HG02571 (cell line): ENCODE results near the gene CXCL13.
A peak's percentile ranks its signal among the peaks of the same experiment; 100 is the strongest.
"Not testable (repeated sequence)": the region's sequence is repeated elsewhere in the genome, so short reads cannot be mapped to it uniquely, and the experiment has no call there.

Experiments used
- ATAC-seq: cut with Tn5 transposase; IDR thresholded peaks from one replicate; pipeline ENCODE4 v1.9.1; 2021; ENCODE audit warnings: mild to moderate bottlenecking, moderate library complexity; ENCODE audit not compliant: unreplicated experiment

Gene CXCL13, protein sequence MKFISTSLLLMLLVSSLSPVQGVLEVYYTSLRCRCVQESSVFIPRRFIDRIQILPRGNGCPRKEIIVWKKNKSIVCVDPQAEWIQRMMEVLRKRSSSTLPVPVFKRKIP

DNA sequence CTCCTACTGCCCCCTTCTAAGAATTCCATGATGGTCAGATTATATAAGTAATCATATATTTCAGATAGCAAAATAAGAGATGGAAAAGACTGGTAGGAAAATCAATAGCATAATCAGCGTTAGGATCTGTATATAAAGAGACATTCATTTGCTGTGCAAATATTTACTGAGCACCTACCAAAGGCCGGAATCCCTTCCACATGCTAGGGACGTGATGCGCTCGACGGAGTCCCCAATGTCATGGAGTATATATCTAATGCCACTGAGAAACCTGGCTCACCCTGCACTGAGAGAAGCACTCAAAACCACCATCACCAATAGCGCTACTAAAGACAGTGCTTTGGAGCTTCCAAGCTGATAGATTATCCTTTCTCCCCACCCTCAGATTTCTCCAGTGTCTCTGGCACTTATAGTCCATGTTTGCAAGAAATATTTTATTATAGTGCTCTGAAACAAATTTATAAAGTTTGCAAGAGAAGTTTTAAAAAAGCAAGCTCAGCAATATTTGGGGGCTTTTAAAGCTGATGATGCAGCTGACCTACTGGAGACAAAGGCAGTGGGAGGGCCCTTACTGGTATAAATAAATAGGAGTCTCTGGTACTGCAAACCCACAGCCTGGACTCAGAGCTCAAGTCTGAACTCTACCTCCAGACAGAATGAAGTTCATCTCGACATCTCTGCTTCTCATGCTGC lies at the start of gene CXCL13:
TSS of gene CXCL13 (plus strand) at position 611 of the 693 bp plus-strand sequence. CDS start at position 657, 46 bp downstream.
- no peak for ATAC-seq

DNA sequence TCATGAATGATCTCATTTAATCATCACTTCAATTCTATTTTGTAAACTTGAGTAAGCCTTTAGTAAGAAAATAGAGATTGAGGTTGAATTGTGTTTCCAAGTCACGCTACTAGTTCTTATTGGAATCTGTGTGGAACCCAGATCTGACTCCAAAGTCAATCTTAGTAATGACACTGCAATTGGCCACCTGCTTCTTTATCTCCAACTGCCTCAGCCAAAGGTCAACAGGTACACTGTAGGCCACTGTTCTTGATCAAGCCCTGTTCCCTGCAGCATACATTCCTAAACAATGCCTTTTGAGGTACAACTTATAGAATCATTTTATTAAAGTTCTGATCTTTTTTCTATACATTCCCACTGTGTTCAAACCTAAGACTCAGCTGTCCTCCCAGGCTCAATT lies 45.5 kb upstream of the CXCL13 start:
- no peak for ATAC-seq

DNA sequence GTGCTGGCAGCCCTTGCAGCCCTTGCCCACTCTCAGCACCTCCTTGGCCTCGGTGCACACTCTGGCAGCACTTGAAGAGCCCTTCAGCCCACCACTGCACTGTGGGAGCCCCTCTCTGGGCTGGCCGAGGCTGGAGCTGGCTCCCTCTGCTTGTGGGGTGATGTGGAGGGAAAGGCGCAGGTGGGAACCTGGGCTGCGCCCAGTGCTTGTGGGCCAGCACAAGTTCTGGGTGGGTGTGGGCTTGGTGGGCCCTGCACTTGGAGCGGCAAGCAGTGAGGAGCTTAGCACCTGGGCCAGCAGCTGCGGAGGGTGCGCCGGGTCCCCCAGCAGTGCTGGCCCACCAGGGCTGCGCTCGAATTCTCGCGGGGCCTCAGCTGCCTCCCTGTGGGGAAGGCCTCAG lies 43.9 kb upstream of the CXCL13 start:
- ATAC-seq, result not testable (repeated sequence)

DNA sequence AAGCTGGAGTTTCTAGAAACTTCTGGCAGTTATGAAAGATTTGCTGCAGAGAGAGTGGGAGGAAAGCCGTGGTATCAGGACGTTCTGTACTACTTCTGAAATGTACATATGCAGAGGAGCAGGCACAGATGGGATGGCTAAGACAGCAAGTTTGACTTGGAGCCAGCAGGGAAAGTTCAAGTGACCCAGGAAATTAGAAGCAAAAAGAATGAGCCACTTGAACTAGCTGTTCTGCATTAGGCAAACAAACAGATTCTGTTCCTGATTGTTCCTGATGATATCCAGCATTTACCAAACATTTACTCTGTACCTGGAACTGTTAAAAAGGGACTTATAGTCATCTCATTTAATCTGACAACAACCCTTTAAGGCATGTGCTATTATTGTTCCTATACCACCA lies 41.4 kb upstream of the CXCL13 start:
- ATAC-seq, result no peak

DNA sequence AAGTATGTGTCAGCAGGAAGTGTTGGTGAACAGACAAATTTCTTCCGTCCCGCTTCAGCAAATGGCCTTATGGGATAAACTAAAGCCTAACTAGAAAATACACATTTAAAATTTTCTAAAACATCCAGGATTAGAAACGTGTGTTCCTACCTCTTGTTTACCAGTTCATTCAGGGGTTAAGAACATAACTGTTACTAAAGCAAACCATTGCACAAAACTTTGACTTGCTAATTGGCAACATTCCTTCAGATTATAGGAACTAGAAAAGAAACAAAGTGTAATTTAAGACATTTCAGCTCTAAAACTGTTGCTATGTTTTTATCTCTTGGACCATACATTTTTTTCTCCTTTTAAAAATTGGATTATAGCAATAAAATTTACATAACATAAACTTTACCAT lies 39.5 kb upstream of the CXCL13 start:
- no peak for ATAC-seq

DNA sequence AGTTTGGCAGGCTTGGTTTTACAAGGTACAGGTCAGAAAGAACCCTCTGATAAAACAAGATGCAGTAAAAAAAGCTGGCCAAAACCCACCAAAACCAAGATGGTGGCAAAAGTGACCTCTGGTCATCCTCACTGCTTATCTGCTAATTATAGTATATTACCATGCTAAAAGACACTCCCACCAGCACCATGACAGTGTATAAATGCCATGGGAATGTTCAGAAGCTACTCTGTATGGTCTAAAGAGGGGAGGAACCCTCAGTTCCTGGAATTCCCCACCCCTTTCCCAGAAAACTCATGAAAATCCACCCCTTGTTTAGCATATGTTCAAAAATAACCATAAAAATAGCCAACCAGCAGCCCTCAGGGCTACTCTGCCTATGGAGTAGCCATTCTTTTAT lies 38.1 kb upstream of the CXCL13 start:
- ATAC-seq, result no peak

DNA sequence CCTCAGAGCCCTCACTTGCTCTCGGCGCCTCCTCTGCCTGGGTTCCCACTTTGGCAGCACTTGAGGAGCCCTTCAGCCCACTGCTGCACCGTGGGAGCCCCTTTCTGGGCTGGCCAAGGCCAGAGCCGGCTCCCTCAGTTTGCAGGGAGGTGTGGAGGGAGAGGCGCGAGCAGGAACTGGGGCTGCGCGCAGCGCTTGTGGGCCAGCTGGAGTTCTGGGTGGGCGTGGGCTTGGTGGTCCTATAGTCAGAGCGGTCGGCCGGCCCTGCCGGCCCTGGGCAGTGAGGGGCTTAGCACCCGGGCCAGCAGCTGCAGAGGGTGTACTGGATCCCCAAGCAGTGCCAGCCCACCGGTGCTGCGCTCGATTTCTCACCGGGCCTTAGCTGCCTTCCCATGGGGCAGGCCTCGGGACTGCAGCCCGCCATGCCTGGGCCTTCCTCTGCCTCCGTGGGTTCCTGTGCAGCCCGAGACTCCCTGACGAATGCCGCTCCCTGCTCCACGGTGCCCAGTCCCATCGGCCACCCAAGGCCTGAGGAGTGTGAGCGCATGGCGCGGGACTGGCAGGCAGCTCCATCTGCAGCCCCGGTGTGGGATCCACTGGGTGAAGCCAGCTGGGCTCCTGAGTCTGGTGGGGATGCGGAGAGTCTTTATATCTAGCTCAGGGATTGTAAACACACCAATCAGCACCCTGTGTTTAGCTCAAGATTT lies 35.0 kb upstream of the CXCL13 start:
- ATAC-seq, result not testable (repeated sequence)

DNA sequence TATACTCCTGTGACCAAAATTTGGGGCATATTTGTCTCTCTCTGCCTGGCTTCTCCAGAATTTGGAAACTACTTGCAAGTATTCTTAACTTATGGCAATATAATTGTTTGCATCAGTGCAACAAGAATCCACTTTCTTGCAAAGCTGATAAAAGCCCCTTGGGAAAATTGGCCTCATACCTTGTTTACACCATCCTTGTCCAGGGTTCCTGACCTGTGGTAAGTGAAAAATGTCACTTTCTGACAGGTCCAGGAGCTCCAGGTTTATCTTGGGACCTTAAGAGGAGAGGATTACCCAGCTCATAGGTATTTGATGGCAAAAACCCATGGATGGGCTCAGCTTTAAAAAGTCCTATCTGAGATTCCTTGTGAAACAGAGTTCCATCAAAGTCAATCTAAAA lies 29.3 kb upstream of the CXCL13 start:
- no peak for ATAC-seq

DNA sequence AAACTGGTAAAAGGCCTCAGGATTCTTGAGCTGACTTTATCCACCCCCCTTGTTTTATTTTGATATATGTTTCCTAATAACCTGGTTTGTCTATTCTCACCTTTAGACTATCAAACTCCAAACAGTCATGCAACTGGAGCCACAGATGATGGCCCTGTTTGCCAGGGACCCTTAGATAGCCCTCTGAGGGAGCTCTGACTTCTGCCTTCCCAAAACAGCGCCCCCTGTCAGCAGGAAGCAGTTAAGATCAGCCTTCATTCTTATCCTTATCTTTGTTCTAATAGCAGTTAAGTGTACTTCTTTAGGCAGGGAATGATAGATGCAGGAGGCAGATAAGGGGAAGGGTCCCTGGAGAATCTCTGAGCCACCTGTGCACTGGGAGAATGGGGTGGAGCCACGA lies 27.5 kb upstream of the CXCL13 start:
- no peak for ATAC-seq

DNA sequence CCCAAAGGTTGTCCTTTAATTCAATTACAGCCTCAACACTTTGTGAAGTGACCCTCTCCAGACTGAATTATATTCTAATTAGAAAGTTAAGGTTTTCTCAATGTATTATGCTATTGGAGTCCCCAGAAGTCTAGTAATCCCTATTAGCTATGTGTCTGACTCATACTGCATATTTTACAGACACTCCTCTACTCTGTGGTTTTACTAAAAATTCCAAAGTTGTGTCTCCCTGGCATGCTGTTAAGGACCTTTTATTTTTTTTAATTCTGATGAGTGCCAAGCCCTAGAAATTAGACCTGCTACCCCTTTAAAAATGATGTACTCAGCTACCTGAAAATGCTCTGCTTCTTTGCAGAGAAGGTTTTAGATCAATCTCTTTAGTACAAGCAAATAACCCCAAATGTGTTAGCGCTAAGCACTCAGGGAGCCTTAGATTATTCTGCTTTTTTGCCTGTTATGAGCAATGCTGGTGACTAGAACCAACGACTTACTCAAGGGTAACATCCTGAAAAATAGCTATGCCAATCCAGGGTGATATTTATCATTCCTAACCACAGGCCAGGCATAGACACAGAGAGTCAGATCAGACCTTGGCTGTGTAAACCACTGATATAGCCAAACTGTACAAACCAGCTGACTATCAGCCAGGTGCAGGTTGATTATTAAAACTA lies 26.1 kb upstream of the CXCL13 start:
- ATAC-seq, result no peak

DNA sequence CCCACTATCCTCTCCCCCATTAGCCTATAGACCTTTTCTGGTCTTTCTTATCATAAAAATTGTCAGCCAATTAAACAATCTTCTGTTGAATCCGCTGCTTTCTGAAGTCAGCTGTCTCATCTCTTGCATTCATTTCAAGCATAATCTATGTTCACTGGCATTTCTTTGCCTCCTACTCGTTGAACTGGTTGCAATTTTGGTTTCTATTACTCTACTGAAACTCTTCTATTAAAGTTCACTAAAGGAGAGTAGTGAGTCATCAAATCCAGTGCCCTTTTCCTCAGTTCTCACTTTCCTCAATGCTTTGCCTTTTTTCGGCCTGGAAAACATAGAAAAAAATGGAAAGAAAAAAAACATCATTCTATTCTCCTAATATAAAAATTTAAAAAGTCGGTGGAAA lies 23.9 kb upstream of the CXCL13 start:
- ATAC-seq, result peak; percentile 79

DNA sequence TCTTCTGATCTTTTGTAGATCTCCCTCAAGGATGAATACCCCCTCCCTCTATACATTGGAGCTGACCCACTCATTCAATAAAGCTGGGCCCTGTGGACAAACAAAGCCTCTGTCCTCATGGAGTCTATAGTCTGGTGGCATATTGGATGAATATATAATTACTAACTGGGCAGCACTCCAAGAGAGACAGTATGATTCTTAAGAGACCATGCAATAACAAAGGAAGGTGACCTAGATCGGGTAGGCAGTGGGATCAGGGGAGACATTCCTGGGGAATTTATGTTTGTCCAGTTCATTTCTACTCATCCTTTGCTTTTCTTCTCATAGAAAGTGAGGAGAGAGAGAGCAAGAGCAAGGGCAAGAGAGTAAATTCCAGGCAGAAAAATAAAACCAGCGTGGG lies 23.5 kb upstream of the CXCL13 start:
- ATAC-seq, result no peak

DNA sequence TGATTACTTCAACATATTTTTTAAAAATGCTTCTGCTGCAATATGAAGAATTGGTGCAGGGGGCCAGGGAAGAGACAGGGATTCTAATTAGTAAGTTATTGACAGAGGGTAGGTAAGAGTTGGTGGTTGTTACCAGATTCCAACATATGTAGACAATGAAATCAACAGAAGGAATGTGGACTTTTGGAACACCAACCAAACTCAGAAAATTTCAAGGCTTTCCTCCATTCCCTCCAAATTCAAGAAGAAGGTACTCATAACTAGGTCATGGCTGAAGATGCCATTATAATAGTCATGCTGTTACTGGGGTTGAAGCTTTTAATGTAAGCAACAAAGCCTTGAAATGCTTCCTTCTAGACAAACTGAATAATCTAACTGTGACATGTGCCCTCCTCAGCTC lies 22.9 kb upstream of the CXCL13 start:
- ATAC-seq, result no peak

DNA sequence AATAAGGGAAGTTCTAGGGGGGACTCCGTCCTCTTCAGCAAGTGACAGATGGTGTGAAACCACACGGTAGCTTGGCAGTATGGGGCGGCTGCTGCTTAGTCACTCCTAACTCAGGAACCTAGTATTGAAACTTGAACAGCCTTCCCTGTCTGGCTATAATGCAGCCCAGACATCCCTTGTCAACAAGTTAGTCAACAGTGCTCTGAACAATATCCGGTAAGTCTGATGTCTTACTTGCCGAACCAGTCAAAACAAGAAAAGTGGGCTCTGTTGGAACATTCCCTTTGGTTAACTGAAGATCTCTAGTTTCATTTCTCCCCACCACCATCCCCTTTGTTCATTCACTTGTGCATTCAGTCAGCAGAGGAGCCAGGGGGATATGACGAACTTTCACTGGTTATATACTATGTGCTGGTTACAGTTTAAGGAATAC lies 18.7 kb upstream of the CXCL13 start:
- ATAC-seq, result peak; percentile 97

DNA sequence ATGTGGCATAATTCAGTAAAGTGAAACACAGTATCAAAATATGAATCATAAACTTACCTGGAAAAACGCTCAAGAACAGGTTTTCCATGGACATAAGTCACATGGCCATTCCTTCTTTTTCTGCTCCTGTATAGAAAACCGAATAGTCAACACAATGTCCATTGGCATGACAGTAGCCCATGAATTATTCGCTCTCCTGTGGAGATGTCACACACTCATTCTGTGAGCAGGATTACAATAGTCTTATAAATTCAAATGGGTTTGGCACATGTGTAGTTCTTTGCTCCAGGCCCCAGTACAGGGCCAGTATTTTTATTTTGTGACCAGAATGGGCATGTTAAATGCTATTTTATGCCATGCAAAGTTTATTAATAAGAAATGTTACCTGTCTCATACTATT lies 15.1 kb upstream of the CXCL13 start:
- ATAC-seq, result no peak

DNA sequence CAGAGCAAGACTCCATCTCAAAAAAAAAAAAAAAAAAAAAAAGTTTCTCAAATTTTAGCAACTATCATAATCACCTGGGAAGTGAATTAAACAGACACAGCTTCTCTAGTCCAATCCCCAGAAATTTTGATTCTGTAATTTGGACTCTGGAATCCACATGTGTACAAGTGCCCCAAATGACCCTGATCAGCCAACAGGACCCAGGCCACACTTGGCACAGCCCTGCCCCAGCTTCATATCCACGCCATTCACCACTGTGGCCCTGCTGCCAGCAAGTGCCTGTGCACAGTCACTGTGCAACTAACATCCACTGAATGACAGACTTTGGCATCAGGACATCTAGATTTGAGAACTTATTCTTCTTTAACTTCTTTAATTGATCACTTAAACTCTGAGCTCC lies 14.1 kb upstream of the CXCL13 start:
- no peak for ATAC-seq

DNA sequence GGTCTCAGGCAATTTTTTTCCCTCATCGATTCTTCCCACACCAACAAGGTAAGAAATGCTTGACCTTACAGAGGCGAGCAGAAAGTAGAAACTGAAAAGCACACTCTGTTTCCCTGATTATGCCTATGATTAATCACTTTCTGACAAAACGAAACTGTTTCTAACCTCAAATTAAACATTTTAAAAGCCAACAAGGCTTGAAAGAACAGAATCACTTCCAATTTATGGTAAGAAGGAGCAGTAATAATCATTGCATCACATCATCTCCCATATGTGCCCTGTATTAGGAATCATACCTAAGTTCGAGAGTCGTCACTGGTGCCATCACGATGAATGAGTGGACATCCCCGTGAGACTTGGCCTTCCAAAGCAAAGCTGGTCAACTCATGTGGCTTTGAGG lies 12.5 kb upstream of the CXCL13 start:
- no peak for ATAC-seq

DNA sequence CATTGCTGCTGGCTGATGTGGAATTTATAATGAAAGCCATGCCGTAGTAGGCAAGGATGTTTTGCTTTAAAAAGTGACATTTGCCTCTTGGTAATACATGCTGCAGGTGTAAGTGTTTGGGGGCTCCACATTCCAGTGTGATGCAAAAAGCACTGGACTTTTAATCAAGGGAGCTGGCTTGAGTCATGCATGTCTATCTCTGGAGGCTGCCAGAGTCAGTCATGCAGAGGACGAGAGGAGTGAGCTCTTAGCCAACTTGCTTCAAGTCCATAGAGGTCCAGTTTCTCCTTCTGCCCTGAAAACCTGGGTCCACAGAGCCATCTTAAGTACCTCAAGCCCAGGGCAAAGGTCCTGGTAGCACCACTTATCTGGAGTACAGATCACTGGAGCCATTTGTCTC lies 11.6 kb upstream of the CXCL13 start:
- no peak for ATAC-seq

DNA sequence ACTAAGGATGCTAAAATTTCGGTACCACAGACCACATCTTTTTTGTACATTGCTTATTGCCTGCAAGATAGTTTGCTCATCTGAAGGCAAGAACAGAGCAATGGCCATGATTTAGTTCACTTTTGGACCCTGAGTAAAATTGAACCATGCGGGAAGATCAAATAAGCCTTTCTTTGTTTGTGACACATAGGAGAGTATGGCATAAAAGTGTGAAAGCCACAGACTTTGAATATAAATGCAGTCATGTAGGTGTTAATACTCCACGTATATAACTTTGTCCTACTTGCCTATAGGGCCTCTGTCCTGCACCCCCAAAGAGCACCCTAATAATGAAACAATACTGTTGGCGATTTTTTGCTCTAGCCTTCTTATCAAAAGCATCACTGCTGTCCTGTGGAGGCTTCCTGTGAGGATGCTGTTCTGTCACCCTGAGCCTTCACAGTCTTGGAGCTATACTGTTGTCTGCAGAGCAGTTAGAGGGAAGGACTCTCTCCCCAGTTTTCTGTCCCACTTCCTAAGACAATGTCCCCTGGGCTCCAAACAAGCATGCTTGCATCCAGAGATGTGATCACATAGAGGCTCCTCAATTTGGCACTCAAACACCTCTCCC lies 10.2 kb upstream of the CXCL13 start:
- ATAC-seq, result no peak

DNA sequence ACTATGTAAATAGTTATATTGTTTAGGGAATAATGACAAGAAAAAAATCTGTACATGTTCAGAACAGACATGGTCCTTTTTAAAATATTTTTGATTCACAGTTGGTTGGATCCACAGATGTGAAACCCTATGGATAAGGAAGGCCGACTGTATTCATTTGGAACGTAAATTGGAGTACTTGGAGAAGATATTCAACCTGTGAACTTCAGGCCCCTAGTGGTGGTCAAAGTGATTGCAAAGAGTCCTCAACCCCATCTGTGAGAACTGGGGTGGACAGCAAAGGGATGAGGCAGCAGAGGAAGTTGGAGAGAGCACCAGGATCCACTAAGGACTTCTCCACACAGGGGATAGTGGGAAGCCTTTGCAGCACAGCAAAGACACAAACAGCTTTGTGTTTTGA lies 6.2 kb upstream of the CXCL13 start:
- ATAC-seq, result no peak
